ENCODE measurements around the gene MRAS. TPM values are rescaled to one million over a fixed set of nuclear protein-coding genes. Genes with fewer than 3 reads are reported as not detected.

MRAS gene
- total and polyA plus RNA-seq, 2 of the 8 experiments (the other 6 are each of a cell fraction or from before 2014, with no cell fraction given), result 10.6 to 16.2 TPM

GRCh38 chr3:138432576-138433240, 84.3 kb downstream of the MRAS start (continued):
- TF ChIP-seq TCF12 (IDR thresholded peaks at IDR 0.05; ENCODE audit: low read depth, low read length) (no peak), JUN (IDR thresholded peaks at IDR 0.05; ENCODE audit: low read depth, low read length) (no peak), SP1 (IDR thresholded peaks at IDR 0.05; ENCODE audit: low read depth, low read length) (no peak)
